DND-41 (cell line): ENCODE measurements around the gene NEDD4L.

ENCODE experiments used
- ATAC-seq: fragments of 200-7000 bp; cut with Tn5 transposase; 3 replicates; pipeline ENCODE4 v1.9.1; 2021; ENCODE audit warnings: low read depth; ENCODE audit not compliant: insufficient read depth
- DNase-seq: peaks from one replicate; pipeline ENCODE4 v3.0.0-alpha.2; 2020
- H2AFZ ChIP-seq: 2 replicates; pipeline ENCODE4 v1.6.0; 2012; ENCODE audit warnings: low read depth, low read length
- H3K27ac ChIP-seq: 2 replicates; pipeline ENCODE4 v1.5.1; 2012; ENCODE audit warnings: low read length, inconsistent platforms
- H3K27me3 ChIP-seq: fragments of 200-600 bp; sonication (generic); 2 replicates; pipeline ENCODE4 v1.6.0; 2012; ENCODE audit warnings: low read length, mild to moderate bottlenecking, inconsistent platforms; ENCODE audit not compliant: insufficient read depth, poor library complexity
- H3K36me3 ChIP-seq: 2 replicates; pipeline ENCODE4 v1.5.1; 2012; ENCODE audit warnings: low read length, inconsistent platforms; ENCODE audit not compliant: insufficient read depth
- H3K4me1 ChIP-seq: 2 replicates; pipeline ENCODE4 v1.5.1; 2012; ENCODE audit warnings: mild to moderate bottlenecking, low read length; ENCODE audit not compliant: insufficient read depth
- H3K4me2 ChIP-seq: 2 replicates; pipeline ENCODE4 v1.6.0; 2012; ENCODE audit warnings: mild to moderate bottlenecking, moderate library complexity, low read length, inconsistent platforms; ENCODE audit not compliant: insufficient read depth
- H3K4me3 ChIP-seq, 2 experiments: fragments of 200-600 bp in 1 of 2; shearing (Covaris generic) in 1 of 2; 2 replicates each; pipeline ENCODE4 v1.5.1; 2012 to 2016; ENCODE audit warnings: inconsistent platforms in 2 of 2, low read length in 2 of 2, mild to moderate bottlenecking in 2 of 2, low read depth in 1 of 2, moderate library complexity in 1 of 2
- H3K79me2 ChIP-seq: 2 replicates; pipeline ENCODE4 v1.6.0; 2012; ENCODE audit warnings: low read length, inconsistent platforms; ENCODE audit not compliant: insufficient read depth
- H3K9ac ChIP-seq: 2 replicates; pipeline ENCODE4 v1.6.0; 2012; ENCODE audit warnings: low read depth, mild to moderate bottlenecking, inconsistent platforms, low read length, moderate library complexity
- H3K9me3 ChIP-seq: 2 replicates; pipeline ENCODE4 v1.5.1; 2012; ENCODE audit warnings: low read length, moderate library complexity, mild to moderate bottlenecking, inconsistent platforms; ENCODE audit not compliant: insufficient read depth, severe bottlenecking
- H4K20me1 ChIP-seq: 2 replicates; pipeline ENCODE4 v1.6.0; 2012; ENCODE audit warnings: low read length; ENCODE audit not compliant: insufficient read depth
- EZH2 ChIP-seq: IDR thresholded peaks from 3 replicates; pipeline ENCODE4 v1.6.1; 2012; ENCODE audit warnings: borderline replicate concordance, low read depth, mild to moderate bottlenecking, moderate library complexity, low read length, inconsistent platforms; ENCODE audit not compliant: severe bottlenecking
- TF ChIP-seq, protein P1 (sequence below): IDR thresholded peaks from 2 replicates; pipeline ENCODE4 v1.5.1; 2012; ENCODE audit warnings: borderline replicate concordance, low read length, moderate library complexity, mild to moderate bottlenecking; ENCODE audit not compliant: poor library complexity, severe bottlenecking; ENCODE audit errors: extremely low read depth

Gene NEDD4L

DNA sequence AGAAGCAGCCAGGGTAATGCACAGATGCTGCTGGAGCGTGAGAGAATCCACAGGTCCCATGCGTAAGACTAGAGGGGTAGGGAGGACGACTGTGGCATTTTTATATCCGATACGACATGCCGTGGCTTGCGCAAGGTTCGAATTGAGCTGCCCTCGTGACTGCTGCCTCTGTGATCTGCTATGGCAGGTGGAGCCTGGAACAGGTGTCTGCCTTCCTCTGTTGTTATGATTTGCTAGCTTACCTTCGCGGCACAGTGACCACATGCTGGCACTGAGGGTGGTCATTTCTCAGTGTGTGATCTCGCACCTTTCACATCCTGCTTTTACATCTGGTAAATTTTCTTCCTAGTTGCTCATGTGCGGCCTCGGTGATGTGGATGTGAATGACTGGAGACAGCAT lies 344.7 kb downstream of the NEDD4L start:
- no peaks in the 10 kb centered on the region for H3K27me3 ChIP-seq
- DNase-seq (no peak), ATAC-seq (no peak)
- no peak for TF ChIP-seq EZH2
- TF ChIP-seq, protein P1, sequence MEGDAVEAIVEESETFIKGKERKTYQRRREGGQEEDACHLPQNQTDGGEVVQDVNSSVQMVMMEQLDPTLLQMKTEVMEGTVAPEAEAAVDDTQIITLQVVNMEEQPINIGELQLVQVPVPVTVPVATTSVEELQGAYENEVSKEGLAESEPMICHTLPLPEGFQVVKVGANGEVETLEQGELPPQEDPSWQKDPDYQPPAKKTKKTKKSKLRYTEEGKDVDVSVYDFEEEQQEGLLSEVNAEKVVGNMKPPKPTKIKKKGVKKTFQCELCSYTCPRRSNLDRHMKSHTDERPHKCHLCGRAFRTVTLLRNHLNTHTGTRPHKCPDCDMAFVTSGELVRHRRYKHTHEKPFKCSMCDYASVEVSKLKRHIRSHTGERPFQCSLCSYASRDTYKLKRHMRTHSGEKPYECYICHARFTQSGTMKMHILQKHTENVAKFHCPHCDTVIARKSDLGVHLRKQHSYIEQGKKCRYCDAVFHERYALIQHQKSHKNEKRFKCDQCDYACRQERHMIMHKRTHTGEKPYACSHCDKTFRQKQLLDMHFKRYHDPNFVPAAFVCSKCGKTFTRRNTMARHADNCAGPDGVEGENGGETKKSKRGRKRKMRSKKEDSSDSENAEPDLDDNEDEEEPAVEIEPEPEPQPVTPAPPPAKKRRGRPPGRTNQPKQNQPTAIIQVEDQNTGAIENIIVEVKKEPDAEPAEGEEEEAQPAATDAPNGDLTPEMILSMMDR: no peak
- no peaks in the 10 kb centered on the region for H3K36me3 ChIP-seq
- H3K4me2 ChIP-seq: no peak overlapping the region
- H3K79me2 ChIP-seq: no peaks in the 10 kb centered on the region
- H3K4me1 ChIP-seq: no peaks in the 10 kb centered on the region
- no peaks in the 10 kb centered on the region for H4K20me1 ChIP-seq
- no peak overlapping the region for H2AFZ ChIP-seq
- no peaks in the 10 kb centered on the region for H3K9me3 ChIP-seq
- no peak overlapping the region for H3K9ac ChIP-seq
- H3K27ac ChIP-seq: no peak overlapping the region
- H3K4me3 ChIP-seq: no peak overlapping the region

DNA sequence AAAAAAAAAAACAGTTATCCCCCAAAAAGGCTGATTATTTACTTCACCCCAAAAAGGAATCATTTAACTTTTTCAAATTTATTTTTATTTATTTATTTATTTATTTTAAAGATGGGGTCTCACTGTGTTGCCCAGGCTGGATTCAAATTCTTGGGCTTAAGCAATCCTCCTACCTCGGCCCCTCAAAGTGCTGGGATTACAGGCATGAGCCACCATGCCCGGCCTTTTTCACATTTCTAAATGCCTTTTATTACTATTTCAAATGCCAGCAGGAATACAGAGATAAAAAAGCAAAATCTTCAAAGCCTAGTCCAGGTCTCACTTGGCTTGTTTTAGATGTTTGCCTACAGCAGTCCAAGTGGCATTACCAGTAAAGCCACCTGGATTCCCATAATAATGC lies 345.7 kb downstream of the NEDD4L start:
- Histone ChIP-seq H3K36me3 (no peaks in the 10 kb centered on the region), H3K27ac (no peak overlapping the region), H2AFZ (no peak overlapping the region), H3K4me3 (no peak overlapping the region), H3K9me3 (no peaks in the 10 kb centered on the region), H3K27me3 (no peaks in the 10 kb centered on the region), H3K9ac (no peak overlapping the region), H4K20me1 (no peaks in the 10 kb centered on the region), H3K79me2 (no peaks in the 10 kb centered on the region), H3K4me1 (no peaks in the 10 kb centered on the region), H3K4me2 (no peak overlapping the region)
- no peak for TF ChIP-seq EZH2
- TF ChIP-seq, protein P1: no peak
- DNase-seq (no peak), ATAC-seq (no peak)

DNA sequence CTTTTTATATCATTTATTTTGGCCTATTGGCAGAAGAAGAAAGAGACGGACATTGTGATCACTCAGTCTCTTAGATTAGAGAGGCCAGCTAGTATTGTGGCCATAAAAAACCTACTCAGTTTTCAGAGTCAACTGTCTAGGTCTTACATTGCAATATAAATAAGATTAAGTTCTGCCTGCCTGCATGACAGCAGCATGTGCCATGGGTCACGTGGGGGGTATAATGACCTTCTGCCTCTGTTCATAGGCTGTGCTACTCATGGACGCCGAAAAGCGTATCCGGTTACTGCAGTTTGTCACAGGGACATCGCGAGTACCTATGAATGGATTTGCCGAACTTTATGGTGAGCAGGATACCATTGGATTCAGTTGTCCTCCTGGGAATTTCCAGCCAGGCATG lies 346.4 kb downstream of the NEDD4L start:
- H3K9me3 ChIP-seq: no peaks in the 10 kb centered on the region
- no peak overlapping the region for H3K4me2 ChIP-seq
- H3K36me3 ChIP-seq: no peaks in the 10 kb centered on the region

More for the DNA sequence above, 346.4 kb downstream of the NEDD4L start:
- no peaks in the 10 kb centered on the region for H4K20me1 ChIP-seq
- H2AFZ ChIP-seq: no peak overlapping the region
- no peaks in the 10 kb centered on the region for H3K79me2 ChIP-seq
- H3K4me1 ChIP-seq: no peaks in the 10 kb centered on the region
- no peak overlapping the region for H3K9ac ChIP-seq
- no peak for ATAC-seq
- TF ChIP-seq EZH2: no peak
- TF ChIP-seq, protein P1: no peak
- H3K27ac ChIP-seq: no peak overlapping the region
- H3K4me3 ChIP-seq: no peak overlapping the region
- no peaks in the 10 kb centered on the region for H3K27me3 ChIP-seq
- DNase-seq: no peak
